WI38 (cell line): ENCODE data around the gene SLC6A4.

ENCODE experiments used
- H3K4me3 ChIP-seq: 2 replicates; pipeline ENCODE4 v1.5.1; 2011; ENCODE audit warnings: low read depth, mild to moderate bottlenecking, control low read depth, low read length
- CTCF ChIP-seq: IDR thresholded peaks from 2 replicates; pipeline ENCODE4 v1.5.1; 2012; ENCODE audit warnings: low read depth, mild to moderate bottlenecking, control low read depth, low read length

SLC6A4 gene

GRCh38 chr17:30186761-30187160, 48.7 kb downstream of the SLC6A4 start:
- H3K4me3 ChIP-seq: no peak overlapping the region
- TF ChIP-seq CTCF: no peak

GRCh38 chr17:30176855-30177254, 58.6 kb downstream of the SLC6A4 start:
- no peak for TF ChIP-seq CTCF
- no peak overlapping the region for H3K4me3 ChIP-seq

GRCh38 chr17:30174556-30174955, 60.9 kb downstream of the SLC6A4 start:
- no peak overlapping the region for H3K4me3 ChIP-seq
- no peak for TF ChIP-seq CTCF

GRCh38 chr17:30173649-30174048, 61.8 kb downstream of the SLC6A4 start:
- TF ChIP-seq CTCF: no peak
- no peak overlapping the region for H3K4me3 ChIP-seq

GRCh38 chr17:30172560-30172959, 62.9 kb downstream of the SLC6A4 start:
- no peak overlapping the region for H3K4me3 ChIP-seq
- no peak for TF ChIP-seq CTCF

GRCh38 chr17:30170415-30170987, 65.0 kb downstream of the SLC6A4 start:
- no peak overlapping the region for H3K4me3 ChIP-seq
- TF ChIP-seq CTCF: no peak

GRCh38 chr17:30165960-30166359, 69.5 kb downstream of the SLC6A4 start:
- no peak overlapping the region for H3K4me3 ChIP-seq
- no peak for TF ChIP-seq CTCF
